NCI-H187 treated with DMSO at 0.1 percent for 48 hours (cell line): Measurements from ENCODE around the gene CCDC92.

Experiments
- DNase-seq: peaks from one replicate; lab custom pipeline; 2025; lab: John Stamatoyannopoulos, UW

Gene CCDC92

DNA sequence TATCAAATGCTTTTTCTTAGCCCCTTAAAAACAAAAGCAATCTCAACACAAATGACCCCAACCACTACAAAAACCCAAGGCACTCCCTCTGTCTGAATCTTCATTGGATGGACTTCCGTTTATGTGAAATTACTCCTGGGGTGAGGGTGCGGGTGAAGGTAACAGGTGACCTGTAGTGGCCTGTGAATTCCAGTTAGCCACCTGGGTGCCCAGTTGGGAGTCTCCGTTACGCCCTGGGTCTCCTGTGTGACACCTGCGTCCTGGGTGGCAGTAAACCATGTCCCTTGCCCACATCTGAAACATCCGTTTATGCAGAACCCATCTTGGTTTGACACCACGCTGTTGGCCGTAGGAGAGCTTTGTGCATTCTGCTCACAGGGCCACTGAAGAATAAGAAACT lies 62.6 kb downstream of the CCDC92 start:
- no peak for DNase-seq

DNA sequence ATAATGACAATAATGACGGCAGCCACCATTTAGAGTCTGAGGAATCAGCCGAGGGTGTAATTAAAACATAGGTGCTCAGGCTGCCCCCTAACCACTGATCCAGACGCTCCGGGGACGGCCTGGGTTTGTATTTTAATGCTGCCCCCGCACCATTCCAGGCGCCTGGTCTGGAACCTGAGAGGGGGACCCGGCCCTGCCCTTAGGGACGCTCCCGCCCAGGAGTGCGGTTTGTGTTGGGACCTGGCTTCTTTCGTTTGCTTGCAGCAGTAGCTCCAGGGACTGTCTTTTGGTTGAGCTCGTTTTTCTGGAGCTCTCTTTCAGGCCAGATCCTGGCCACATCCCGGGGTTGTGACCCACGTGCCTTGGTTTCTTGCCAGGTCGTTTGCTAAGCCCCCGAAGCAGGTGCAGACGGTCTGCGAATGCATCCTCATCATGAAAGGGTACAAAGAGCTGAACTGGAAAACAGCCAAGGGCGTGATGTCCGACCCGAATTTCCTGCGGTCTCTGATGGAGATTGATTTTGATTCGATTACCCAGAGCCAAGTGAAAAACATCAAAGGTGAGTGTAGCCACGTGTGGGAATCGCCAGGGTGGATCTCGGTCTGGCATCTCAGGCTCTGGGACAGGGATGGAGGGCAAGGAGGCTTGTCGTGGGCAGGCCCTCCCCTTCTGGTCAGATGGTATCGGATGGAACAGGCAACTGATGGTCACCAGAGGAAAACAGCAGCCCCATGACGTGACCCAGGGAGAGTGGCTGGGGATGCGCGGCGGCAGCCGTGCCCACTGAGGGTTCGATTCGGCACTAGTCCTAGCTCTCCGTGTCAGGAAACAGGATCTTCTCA lies 63.5 kb downstream of the CCDC92 start:
- no peak for DNase-seq

DNA sequence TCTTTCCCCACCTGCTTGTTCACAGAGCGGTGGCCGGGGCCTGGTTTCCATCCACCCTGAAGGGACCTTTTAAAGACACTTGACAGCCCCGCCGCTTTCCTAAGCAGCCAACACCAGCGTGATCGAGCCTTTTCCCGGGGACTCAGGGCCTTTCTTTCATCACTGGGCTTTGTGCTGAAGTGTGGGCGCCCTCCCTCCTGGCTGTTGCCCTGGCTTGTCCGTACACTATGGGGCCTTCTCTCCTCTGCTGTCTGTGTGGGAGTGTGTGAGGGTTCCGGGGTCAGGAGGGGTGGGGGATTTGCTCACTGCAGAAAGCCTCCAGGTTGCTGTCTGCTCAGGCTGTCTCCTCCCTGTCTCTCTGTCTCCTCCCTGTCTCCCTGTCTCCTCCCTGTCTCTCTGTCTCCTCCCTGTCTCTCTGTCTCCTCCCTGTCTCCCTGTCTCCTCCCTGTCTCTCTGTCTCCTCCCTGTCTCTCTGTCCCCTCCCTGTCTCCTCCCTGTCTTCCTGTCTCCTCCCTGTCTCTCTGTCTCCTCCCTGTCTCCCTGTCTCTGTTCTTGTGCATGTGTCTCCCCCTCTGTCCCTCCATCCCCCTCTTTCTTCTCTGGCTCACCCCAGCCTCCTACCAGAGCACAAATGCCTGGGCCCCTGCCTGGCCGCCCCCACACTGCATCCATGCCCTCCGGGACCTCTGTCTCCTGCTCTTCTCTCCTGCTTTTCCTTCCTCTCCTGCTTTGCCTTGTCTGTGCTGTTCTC lies 64.7 kb downstream of the CCDC92 start:
- DNase-seq: no peak

DNA sequence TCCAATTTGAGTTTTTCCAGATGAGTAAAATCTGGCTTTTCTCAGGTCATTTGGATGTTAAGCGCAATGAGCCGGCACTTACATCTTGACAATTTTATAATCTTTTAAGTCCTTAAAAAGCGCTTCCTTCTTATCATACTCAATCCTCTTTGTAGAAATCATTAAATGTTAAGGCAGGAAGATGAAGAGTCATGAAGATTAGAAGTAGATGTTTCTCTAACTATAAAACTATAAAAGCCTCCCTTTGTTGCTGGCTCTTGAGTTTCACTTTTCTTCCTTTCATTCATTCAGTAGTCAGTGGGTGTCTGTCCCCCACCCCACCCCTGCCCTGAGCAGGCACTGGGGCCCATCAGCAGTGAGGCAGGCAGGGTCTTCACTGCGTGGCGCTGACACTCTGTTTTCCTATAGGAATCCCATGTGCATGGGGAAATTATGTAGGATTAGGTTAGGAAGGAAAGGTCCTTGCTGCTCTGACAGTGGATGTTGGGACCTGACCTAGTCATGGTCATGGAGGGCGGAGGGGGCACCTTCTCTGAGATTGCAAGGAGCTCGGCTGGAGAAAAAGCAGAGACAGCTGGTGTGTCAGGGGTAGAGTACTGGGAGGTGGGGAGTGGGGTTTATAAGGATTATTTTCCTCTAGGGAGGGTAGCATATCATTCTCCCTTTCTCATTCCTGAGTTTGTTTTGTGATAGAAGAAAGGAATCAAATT lies 65.8 kb downstream of the CCDC92 start:
- no peak for DNase-seq

DNA sequence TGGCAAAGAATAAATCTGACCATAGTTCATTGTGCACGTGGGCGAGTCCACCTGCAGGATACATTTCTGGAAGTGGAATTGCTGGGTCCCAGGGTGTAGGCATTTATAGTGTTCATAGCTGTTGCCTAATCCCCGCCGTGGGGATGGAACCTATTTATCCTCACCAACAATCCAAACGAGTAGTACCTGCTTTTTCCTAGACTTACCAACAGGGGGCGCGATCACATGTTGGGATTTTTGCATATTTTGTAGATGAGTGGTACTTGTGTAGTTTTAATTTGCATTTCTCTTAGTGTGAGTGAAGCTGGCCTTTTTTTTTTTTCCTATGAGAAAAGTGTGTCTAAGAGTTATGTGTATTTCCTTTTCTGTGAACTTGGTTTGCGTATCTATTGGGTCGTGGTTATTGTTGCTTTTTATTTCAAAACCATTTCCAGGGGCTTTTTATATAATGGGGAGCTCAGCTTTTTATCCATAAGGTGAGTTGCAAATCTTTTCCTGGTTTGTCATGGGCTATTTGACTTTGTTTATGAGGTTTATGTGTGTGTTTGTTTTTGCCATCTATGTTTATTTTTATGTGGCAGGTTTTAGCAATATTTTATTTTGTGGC lies 67.2 kb downstream of the CCDC92 start:
- no peak for DNase-seq

DNA sequence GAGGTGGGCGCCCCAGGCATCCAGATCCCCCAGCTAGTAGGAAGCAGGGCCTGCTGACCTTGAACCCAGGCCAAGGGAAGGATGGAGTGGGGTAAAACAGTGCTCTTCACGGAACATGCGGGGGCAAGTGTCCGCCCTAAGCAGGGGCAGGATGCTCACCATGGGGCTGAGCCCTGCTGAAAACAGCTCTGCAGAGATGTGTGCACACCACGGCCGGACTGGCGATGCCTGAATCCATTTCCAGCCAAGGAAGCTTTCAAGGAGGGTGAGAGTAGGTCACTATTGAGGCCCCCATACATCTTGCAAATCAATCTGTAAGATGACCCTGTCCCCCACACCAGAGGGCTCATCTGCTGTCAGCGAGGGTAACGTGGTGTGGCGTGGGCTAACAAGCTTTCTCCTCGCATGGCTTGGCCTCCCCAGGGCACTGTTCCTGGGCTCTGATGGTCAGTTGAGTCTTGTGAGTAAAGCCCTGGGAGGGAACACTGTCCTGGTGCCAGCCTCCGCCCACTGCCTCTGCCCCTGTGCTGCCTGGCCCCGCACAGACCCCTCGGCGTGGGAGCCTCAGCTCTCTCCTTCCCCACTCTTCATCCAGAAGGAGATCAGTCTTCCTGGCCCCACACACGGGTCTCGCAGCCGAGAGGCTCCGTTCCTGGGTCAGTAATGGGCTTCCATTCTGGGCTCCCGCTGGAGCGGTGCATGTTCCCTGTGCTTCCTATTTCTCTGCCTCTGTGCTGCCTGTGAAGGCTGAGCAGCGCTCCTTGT lies 69.1 kb downstream of the CCDC92 start:
- DNase-seq: no peak

DNA sequence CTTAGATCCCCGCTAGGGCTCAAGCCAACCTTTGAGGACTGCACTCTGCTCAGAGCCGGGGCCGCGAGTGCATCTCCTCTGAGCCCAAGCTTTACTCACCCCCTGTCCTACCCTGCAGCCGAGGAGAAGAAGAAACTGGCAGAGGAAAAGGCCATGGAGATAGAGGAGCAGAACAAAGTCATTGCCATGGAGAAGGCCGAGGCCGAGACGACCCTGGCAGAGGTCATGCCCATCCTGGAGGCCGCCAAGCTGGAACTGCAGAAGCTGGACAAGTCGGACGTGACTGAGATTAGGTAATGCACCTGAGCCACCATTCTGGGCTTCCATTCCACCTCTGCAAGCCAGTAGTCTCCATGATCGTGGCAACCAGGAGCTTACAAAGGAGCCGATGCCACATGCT lies 69.8 kb downstream of the CCDC92 start:
- no peak for DNase-seq

DNA sequence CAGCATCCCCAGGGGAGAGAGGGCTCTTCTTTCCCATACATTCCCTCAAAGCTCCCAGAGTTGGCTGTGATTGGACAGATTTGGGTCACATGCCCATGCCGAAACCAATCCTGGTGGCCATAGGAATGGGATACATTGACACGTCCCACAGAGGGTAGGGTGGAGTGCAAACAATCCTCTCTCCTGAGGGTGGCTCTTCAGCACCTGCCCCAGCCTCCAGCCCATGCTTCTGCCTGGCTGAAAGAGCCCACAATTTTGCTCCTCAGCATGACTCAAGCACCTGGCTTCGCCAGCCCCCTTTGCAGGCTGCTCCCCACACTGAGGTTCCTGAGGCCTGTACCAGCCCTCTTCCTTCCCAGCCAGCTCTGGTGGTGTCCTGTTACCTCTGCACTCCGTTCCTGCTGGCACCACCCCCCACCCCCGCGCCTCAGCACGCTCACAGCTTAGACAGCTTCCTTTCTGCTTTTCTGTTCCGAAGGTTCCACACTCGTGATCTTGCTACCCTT lies 71.7 kb downstream of the CCDC92 start:
- DNase-seq: no peak

DNA sequence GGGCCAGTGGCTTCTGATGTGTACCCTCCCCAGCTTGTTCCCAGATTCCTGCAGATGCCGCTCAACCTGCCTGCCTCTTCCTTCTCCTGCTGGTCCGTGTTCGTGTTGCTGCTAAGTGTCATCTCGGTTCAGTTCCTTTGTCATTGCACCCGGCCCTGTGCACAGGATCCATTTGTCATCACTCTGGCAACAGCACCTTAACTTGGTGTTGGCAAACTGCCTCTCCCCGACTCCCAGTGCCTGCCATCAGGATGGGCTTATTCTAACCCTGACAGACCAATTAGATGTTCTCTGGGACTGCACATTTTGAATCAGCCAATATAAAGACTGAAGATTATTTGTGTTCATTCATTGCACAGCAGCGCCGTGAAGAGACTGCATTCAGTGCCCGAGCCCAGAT lies 73.3 kb downstream of the CCDC92 start:
- DNase-seq: no peak

DNA sequence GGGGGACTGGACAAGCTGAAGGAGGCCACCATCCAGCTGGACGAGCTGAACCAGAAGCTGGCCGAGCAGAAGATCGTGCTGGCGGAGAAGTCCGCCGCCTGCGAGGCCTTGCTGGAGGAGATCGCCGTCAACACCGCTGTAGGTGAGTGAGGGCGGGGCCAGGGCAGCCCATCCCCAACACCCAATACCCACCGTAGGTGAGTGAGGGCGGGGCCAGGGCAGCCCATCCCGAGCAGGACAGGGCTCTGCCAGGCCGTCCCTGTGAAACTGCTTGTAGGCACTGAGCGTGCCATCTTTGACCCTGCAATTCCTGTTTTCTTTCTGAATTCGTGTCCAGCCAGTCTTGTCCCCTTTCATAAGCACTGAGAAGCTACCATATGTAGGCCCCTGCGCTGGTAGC lies 74.0 kb downstream of the CCDC92 start:
- no peak for DNase-seq

DNA sequence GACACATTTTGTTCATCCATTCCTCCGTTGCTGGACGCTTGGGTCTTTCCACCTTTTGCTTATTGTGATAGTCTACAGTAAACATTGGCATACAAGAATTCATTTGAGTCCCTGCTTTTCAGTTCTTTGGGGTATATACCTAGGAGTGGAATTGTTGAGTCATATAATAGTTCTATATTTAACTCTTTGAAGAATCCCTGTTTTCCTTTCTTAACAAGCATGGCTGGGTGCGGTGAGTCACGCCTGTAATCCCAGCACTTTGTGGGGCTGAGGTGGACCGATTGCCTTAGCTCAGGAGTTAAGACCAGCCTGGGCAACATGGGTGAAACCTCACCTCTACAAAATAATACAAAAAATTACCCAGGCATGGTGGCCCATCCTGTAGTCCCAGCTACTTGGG lies 75.4 kb downstream of the CCDC92 start:
- no peak for DNase-seq

DNA sequence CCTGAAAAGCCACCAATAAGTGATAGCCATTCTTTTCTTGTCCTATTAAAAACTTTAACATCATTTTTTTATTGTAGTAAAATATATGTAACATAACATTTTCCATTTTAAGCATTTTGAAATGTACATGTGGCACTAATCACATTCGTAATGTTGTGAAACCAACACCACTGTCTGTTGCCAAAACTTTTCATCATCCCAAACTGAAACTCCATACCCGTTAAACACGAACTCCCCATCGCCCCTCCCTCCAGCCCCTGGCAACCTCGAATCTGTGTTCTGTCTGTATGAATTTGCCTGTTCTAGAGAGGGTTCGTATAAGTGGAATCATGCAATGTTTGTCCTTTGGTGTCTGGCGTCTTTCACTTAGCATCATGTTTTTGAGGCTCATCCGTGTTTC lies 75.9 kb downstream of the CCDC92 start:
- DNase-seq: no peak

DNA sequence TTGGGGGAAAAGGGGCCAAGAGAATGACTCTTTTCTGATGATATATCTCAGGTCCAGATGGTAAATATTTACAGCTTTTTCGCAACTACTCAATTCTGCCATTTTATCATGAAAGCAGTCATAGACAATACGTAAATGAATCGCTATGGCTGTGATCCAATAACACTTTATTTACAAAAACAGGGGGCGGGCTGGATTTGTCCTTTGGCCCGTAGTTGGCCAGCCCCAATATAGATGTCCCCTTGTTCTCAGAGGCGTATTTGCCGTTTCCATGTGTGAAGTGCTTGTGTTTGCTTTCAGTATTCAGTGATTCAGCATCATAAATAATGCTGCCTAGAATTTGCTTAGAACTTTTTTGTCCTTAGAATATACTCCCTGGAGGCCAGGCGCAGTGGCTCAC lies 77.2 kb downstream of the CCDC92 start:
- no peak for DNase-seq

DNA sequence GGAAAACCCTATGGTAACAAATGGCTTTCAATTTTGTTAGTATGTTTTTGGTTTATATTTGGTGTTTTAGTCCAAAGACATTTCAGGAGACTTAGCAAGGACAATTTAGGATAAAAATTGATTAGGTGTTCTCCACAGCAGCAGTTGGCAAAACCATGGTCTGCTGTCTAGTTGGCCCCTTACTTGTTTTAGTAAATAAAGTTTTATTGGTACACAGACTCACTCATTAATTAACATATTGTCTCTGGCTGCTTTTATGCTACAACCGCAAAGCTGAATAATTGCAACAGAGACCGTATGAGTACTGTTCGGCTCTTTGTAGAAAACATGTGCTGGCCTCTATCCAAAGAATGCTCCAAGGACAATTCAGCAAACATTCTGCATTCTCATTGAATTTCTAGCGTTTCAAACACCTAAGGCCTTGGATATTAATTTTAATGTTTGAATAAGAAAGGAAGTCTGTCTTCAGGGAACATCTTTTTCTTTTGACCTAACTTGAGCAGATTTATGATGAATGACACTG lies 77.7 kb downstream of the CCDC92 start:
- no peak for DNase-seq

DNA sequence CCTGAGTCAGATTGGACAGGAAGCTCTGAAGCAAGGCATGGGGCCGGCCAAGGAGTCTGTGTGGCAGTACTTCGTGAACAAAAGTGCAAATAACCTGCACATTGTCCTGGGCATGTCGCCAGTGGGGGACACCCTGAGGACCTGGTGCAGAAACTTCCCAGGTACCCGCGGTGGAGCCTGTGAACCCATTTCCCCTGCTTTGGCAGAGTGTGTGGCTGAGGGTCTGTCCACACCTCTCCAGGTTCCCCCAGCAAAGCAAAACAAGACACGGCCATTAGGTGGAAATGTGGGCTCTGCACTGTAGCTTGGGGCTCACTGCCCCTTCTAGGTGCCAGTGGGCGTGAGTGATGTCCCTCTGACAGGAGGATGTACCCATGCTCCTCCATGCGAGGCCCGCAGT lies 79.4 kb downstream of the CCDC92 start:
- DNase-seq: no peak

DNA sequence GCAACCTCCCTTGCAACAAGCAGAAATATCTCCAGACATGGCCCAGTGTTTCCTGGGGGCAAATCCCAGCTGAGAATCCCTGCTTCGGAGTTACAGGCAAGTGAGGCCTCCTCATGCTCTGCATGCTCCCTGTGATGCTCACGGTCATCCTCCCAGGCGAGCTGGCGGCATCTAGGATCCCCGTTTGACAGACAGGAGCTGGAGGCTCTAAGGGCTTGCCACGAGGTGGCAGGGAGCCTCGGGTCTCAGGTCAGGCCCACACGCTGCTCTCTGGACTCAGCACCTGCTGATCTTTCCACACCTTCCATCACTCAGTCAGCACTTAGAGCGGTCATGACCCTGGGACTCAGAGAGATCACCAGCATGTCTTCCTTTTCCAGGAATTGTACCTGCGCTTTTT lies 79.8 kb downstream of the CCDC92 start:
- DNase-seq: no peak

DNA sequence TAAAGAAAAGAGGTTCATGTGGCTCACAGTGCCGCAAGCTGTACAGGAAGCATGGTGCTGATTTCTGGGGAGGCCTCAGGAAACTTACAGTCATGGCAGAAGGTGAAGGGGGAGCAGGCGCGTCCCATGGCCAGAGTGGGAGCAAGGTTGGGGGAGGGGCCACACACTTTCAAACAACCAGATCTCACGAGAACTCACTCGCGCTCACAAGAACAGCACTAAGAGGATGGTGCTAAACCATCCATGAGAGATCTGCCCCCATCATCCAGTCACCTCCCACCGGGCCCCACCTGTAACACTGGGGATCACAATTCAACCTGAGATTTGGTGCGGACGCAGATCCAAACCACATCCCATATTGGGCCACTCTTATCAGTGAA lies 80.5 kb downstream of the CCDC92 start:
- no peak for DNase-seq

DNA sequence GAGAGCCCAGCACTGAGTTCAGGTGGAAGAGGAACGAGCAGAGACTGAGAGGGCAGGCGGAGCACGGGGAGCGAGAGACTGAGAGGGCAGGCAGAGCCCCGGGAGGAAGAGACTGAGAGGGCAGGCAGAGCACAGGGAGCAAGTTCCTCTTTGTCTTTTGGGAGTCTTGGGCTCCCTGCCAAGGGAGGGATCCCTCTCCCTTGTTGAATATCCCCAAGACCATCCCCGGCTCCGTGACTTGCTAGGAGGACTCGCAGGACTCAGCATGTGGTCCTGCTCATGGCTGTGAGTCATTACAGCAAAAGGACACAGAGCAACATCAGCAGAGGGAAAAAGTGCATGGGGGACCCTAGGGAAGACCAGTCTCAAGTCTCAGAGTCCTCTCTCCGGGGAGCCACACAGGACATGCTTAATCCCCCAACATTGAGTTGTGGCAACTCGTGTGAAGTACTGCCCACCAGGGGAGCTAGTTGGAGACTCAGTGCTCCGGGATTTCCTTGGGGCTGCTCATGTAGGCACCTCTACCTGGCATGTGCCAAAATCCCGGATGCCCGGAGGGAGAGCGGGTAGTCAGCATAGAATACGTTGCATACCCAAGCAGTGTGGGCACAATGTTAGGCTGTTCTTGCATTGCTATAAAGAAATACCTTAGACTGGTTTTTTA lies 81.0 kb downstream of the CCDC92 start:
- DNase-seq: no peak

DNA sequence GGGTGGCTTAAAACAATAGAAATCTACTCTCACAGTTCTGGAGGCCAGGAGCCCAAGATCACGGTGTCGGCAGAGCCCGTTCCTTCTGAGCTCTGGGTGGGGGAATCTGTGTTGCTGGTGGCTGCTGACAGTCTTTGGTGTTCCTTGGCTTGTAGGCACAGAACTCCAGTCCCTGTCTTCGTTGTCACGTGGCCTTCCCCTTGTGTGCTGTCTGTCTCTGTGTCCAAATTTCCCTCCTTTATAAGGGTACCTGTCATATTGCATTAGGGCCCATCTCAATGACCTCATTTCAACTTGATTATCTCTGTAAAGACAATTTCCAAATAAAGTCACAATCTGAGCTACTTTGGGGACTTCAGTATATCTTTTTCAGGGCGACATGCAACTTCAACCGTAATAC lies 81.6 kb downstream of the CCDC92 start:
- DNase-seq: no peak

DNA sequence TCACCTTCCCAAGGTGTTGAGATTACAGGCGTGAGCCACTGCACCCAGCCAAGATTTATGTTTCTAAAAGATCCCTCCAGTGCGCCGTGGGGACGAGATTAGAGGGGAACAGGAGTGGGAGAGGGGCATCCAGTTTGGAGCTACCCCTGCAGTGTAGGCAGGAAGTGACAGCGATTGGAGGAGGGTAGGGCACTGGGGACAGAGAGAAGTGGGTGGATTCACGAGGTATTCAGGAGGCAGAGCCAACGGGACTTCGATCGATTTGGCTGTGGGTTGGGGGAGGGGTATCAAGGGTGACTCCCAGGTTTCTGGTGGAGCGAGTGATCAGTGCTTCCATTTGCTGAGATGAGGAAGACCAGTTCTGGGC lies 82.1 kb downstream of the CCDC92 start:
- DNase-seq: no peak
